WTC11 (cell line): ENCODE measurements around the gene CIPC. TPM values are rescaled to one million over a fixed set of nuclear protein-coding genes. Genes with fewer than 3 reads are reported as not detected.

Experiments
- ATAC-seq: fragments of 200-7000 bp; cut with Tn5 transposase; 2 replicates; pipeline ENCODE4 v1.10.0; 2021; ENCODE audit warnings: mild to moderate bottlenecking, moderate library complexity
- CTCF ChIA-PET: fragments of 300-600 bp; sonication (Branson Sonifier 250); formaldehyde crosslinking; loops from one replicate; lab custom pipeline; 2021; ENCODE audit warnings: antibody characterized with exemption; lab: Charles Lee
- POLR2A ChIA-PET: fragments of 350-600 bp; sonication (Branson Sonifier 250); formaldehyde crosslinking; loops from one replicate; lab custom pipeline; 2021; ENCODE audit warnings: antibody characterized with exemption; lab: Charles Lee
- DNase-seq: peaks from one replicate; pipeline ENCODE4 v3.0.0; 2021; ENCODE audit warnings: low spot score
- H3K27ac Mint-ChIP-seq: 2 replicates; pipeline ENCODE4 v1.8.0; 2021; ENCODE audit warnings: mixed read lengths
- H3K27me3 Mint-ChIP-seq: 2 replicates; pipeline ENCODE4 v1.8.0; 2021; ENCODE audit warnings: low read depth, mild to moderate bottlenecking, moderate library complexity, mixed read lengths
- H3K36me3 Mint-ChIP-seq: 2 replicates; pipeline ENCODE4 v1.8.0; 2021; ENCODE audit warnings: mixed read lengths
- H3K4me1 Mint-ChIP-seq: 2 replicates; pipeline ENCODE4 v1.8.0; 2022; ENCODE audit warnings: mixed read lengths
- H3K4me3 Mint-ChIP-seq: 2 replicates; pipeline ENCODE4 v1.8.0; 2021; ENCODE audit warnings: mild to moderate bottlenecking, moderate library complexity, mixed read lengths
- H3K9me3 Mint-ChIP-seq: 2 replicates; pipeline ENCODE4 v1.8.0; 2021; ENCODE audit warnings: mixed read lengths
- ATF1 ChIP-seq: sonication (generic); formaldehyde crosslinking; IDR thresholded peaks from 2 replicates; pipeline ENCODE4 v1.8.1; 2023; ENCODE audit warnings: mild to moderate bottlenecking, moderate library complexity, missing genetic modification reagents
- EMX1 ChIP-seq: fragments of 250-450 bp; sonication (Bioruptor Pico); IDR thresholded peaks from 2 replicates; pipeline ENCODE4 v1.8.0; 2021; ENCODE audit warnings: mild to moderate bottlenecking
- ESRRA ChIP-seq: sonication (generic); formaldehyde crosslinking; IDR thresholded peaks from 2 replicates; pipeline ENCODE4 v1.8.1; 2022; ENCODE audit warnings: mild to moderate bottlenecking, missing genetic modification reagents, borderline replicate concordance
- MXD4 ChIP-seq: fragments of 250-450 bp; sonication (Bioruptor Pico); IDR thresholded peaks from 2 replicates; pipeline ENCODE4 v1.8.0; 2021; ENCODE audit warnings: mild to moderate bottlenecking, moderate library complexity, borderline replicate concordance
- NFATC4 ChIP-seq: fragments of 250-450 bp; sonication (Bioruptor Pico); IDR thresholded peaks from 2 replicates; pipeline ENCODE4 v1.9.0; 2021; ENCODE audit warnings: mild to moderate bottlenecking
- NR1H2 ChIP-seq: sonication (generic); formaldehyde crosslinking; IDR thresholded peaks from 2 replicates; pipeline ENCODE4 v1.9.0; 2021; ENCODE audit warnings: mild to moderate bottlenecking, moderate library complexity, missing genetic modification reagents
- OVOL2 ChIP-seq: fragments of 250-450 bp; sonication (Bioruptor Pico); IDR thresholded peaks from 2 replicates; pipeline ENCODE4 v1.9.0; 2021; ENCODE audit warnings: mild to moderate bottlenecking, borderline replicate concordance
- ZBTB21 ChIP-seq: sonication (generic); formaldehyde crosslinking; IDR thresholded peaks from 2 replicates; pipeline ENCODE4 v1.8.1; 2023; ENCODE audit warnings: mild to moderate bottlenecking, missing genetic modification reagents, borderline replicate concordance
- ZNF138 ChIP-seq: sonication (generic); formaldehyde crosslinking; conservative IDR thresholded peaks from 2 replicates; pipeline ENCODE4 v1.8.1; 2022; ENCODE audit warnings: mild to moderate bottlenecking, moderate library complexity, missing genetic modification reagents
- ZNF263 ChIP-seq: sonication (generic); formaldehyde crosslinking; IDR thresholded peaks from 2 replicates; pipeline ENCODE4 v1.8.1; 2022; ENCODE audit warnings: low read depth, mild to moderate bottlenecking, moderate library complexity, missing genetic modification reagents
- total RNA-seq: library from RNA; stranded (reverse); gene quantifications from 3 replicates; pipeline ENCODE4 v1.2.3, GENCODE V29; 2021
- TF ChIP-seq, protein P1 (sequence below): sonication (generic); formaldehyde crosslinking; IDR thresholded peaks from 2 replicates; pipeline ENCODE4 v1.8.0; 2022; ENCODE audit warnings: missing genetic modification reagents
- TF ChIP-seq, protein P2 (sequence below): sonication (generic); formaldehyde crosslinking; IDR thresholded peaks from 2 replicates; pipeline ENCODE4 v1.8.1; 2022; ENCODE audit warnings: missing genetic modification reagents, borderline replicate concordance
- TF ChIP-seq, protein P3 (sequence below): sonication (generic); formaldehyde crosslinking; IDR thresholded peaks from 2 replicates; pipeline ENCODE4 v1.8.1; 2022; ENCODE audit warnings: mild to moderate bottlenecking, missing genetic modification reagents, moderate library complexity, borderline replicate concordance
- TF ChIP-seq, protein P4 (sequence below): fragments of 250-450 bp; sonication (Bioruptor Pico); conservative IDR thresholded peaks from 2 replicates; pipeline ENCODE4 v1.9.0; 2021; ENCODE audit warnings: mild to moderate bottlenecking
- TF ChIP-seq, protein P5 (sequence below): sonication (generic); formaldehyde crosslinking; IDR thresholded peaks from 2 replicates; pipeline ENCODE4 v1.8.1; 2023; ENCODE audit warnings: mild to moderate bottlenecking, moderate library complexity, missing genetic modification reagents

The CIPC gene
- total RNA-seq, 1 experiment from 2014 or later, result 25.4 TPM

DNA sequence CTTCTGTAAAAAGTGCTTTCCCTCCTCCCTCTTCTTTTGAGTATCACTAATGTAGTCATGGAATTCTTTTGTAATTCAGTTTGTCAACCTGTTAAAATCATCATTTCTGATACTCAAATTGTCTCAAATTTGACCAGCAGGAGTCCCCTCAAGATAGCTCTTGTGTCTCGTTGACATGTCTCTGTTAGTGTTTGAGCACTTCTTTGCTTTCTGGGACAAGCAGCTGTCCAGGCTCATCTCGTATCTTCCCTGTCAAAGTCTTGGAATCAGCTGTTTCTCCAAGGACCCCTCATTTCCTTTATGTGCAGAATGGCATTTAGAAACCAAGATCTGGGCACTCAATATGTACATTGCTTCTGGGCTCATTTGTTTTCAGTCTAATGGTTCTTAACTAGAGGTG lies 10.7 kb downstream of the CIPC start (continued):
- TF ChIP-seq, protein P1, sequence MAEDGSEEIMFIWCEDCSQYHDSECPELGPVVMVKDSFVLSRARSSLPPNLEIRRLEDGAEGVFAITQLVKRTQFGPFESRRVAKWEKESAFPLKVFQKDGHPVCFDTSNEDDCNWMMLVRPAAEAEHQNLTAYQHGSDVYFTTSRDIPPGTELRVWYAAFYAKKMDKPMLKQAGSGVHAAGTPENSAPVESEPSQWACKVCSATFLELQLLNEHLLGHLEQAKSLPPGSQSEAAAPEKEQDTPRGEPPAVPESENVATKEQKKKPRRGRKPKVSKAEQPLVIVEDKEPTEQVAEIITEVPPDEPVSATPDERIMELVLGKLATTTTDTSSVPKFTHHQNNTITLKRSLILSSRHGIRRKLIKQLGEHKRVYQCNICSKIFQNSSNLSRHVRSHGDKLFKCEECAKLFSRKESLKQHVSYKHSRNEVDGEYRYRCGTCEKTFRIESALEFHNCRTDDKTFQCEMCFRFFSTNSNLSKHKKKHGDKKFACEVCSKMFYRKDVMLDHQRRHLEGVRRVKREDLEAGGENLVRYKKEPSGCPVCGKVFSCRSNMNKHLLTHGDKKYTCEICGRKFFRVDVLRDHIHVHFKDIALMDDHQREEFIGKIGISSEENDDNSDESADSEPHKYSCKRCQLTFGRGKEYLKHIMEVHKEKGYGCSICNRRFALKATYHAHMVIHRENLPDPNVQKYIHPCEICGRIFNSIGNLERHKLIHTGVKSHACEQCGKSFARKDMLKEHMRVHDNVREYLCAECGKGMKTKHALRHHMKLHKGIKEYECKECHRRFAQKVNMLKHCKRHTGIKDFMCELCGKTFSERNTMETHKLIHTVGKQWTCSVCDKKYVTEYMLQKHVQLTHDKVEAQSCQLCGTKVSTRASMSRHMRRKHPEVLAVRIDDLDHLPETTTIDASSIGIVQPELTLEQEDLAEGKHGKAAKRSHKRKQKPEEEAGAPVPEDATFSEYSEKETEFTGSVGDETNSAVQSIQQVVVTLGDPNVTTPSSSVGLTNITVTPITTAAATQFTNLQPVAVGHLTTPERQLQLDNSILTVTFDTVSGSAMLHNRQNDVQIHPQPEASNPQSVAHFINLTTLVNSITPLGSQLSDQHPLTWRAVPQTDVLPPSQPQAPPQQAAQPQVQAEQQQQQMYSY (CRISPR knock-in tag), result no peak
- TF ChIP-seq ZNF138, result no peak
- no peak for TF ChIP-seq NFATC4
- TF ChIP-seq, protein P2, sequence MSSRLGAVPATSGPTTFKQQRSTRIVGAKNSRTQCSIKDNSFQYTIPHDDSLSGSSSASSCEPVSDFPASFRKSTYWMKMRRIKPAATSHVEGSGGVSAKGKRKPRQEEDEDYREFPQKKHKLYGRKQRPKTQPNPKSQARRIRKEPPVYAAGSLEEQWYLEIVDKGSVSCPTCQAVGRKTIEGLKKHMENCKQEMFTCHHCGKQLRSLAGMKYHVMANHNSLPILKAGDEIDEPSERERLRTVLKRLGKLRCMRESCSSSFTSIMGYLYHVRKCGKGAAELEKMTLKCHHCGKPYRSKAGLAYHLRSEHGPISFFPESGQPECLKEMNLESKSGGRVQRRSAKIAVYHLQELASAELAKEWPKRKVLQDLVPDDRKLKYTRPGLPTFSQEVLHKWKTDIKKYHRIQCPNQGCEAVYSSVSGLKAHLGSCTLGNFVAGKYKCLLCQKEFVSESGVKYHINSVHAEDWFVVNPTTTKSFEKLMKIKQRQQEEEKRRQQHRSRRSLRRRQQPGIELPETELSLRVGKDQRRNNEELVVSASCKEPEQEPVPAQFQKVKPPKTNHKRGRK (CRISPR knock-in tag), result no peak
- TF ChIP-seq, protein P3, sequence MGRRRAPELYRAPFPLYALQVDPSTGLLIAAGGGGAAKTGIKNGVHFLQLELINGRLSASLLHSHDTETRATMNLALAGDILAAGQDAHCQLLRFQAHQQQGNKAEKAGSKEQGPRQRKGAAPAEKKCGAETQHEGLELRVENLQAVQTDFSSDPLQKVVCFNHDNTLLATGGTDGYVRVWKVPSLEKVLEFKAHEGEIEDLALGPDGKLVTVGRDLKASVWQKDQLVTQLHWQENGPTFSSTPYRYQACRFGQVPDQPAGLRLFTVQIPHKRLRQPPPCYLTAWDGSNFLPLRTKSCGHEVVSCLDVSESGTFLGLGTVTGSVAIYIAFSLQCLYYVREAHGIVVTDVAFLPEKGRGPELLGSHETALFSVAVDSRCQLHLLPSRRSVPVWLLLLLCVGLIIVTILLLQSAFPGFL (CRISPR knock-in tag), result no peak
- TF ChIP-seq ZNF263 (CRISPR knock-in tag), result no peak
- no peak for TF ChIP-seq ESRRA (CRISPR knock-in tag)
- TF ChIP-seq ZBTB21 (CRISPR knock-in tag), result no peak

DNA sequence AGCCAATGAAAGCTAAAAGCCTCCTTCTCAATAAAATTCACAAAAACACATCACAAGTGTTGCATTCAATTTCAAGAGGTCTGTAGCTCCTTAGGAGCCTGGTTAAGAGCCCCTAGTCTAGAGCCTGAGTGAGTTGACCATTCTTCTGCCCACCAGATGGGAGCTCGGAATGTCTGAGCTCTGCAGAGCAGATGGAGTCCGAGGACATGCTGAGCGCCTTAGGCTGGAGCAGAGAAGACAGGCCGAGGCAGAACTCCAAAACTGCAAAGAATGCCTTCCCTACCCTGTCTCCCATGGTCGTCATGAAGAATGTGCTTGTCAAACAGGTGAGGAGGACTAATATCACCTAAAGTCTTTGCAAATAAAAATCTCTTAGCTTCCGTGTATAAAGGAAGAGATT lies 11.6 kb downstream of the CIPC start:
- ATAC-seq, result no peak; the same call in 1 of the 2 replicates
- peaks cover 65% of the 10 kb centered on the region for H3K4me1 Mint-ChIP-seq

More for the DNA sequence above, 11.6 kb downstream of the CIPC start:
- Mint-ChIP-seq H3K9me3 (no peaks in the 10 kb centered on the region), H3K36me3 (peaks cover 48% of the 10 kb centered on the region), H3K27ac (peak overlapping the region; percentile 100), H3K27me3 (no peaks in the 10 kb centered on the region), H3K4me3 (no peak overlapping the region)
- POLR2A ChIA-PET, result interaction anchor here (1.8 kb wide), 1 partner anchor 11 kb away, joined by 7 read pairs; the partner anchor contains the start of gene CIPC
- TF ChIP-seq, protein P4, sequence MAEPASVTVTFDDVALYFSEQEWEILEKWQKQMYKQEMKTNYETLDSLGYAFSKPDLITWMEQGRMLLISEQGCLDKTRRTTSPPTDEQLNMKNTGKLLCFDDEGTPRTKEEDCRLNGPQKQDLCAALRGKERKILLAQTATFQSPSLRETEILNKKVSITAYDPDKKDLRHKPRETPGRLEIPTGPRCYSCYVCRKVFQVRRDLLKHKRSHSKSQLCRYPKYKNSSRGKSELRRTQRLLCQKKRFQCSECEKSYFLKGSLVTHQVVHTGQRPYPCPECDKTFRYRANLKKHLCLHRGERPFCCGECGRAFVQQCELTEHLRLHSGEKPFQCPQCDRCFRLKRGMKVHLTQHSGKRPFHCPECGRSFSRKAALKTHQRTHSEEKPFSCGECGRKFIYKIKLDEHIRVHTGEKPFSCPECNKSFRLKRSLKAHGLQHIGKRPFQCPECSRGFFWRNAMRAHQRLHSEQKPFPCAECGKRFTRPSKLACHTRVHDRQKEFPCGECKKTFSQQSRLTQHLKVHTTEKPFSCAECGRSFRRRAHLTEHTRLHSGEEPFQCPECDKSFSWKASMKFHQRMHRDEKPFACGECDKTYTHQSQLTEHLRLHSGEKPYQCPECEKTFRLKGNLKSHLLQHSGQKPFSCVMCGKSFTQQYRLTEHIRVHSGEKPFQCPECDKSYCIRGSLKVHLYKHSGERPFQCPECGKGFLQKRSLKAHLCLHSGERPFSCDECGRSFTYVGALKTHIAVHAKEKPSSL, result no peak
- TF ChIP-seq ZBTB21 (CRISPR knock-in tag), result no peak
- no peak for TF ChIP-seq MXD4
- TF ChIP-seq, protein P1 (CRISPR knock-in tag), result no peak
- TF ChIP-seq NR1H2 (CRISPR knock-in tag), result no peak
- TF ChIP-seq, protein P5, sequence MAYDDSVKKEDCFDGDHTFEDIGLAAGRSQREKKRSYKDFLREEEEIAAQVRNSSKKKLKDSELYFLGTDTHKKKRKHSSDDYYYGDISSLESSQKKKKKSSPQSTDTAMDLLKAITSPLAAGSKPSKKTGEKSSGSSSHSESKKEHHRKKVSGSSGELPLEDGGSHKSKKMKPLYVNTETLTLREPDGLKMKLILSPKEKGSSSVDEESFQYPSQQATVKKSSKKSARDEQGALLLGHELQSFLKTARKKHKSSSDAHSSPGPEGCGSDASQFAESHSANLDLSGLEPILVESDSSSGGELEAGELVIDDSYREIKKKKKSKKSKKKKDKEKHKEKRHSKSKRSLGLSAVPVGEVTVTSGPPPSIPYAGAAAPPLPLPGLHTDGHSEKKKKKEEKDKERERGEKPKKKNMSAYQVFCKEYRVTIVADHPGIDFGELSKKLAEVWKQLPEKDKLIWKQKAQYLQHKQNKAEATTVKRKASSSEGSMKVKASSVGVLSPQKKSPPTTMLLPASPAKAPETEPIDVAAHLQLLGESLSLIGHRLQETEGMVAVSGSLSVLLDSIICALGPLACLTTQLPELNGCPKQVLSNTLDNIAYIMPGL (CRISPR knock-in tag), result no peak
- no peak for TF ChIP-seq EMX1 (CRISPR knock-in tag)
- TF ChIP-seq ZNF263 (CRISPR knock-in tag), result no peak
- no peak for TF ChIP-seq OVOL2 (CRISPR knock-in tag)
- no peak for TF ChIP-seq ATF1
- DNase-seq, result no peak
- CTCF ChIA-PET, result interaction anchor here (0.5 to 4.2 kb wide), 12 partner anchors 10 to 1368 kb away, joined by 3 to 57 read pairs (median 4); partner anchors contain the start of genes CIPC and ZDHHC22
